Central memory CD8-positive, alpha-beta T cell (primary cell): ENCODE measurements around the gene SKIDA1.

Experiments used
- ATAC-seq: fragments of 150-1000 bp; cut with Tn5 transposase; replicated peaks from 2 replicates; pipeline ENCODE4 v1.10.0; 2022; ENCODE audit warnings: mild to moderate bottlenecking, moderate FRiP score, moderate number of reproducible peaks; ENCODE audit not compliant: poor library complexity, severe bottlenecking; ENCODE audit errors: extremely low read depth
- DNase-seq, 2 donors: peaks; one replicate each; pipeline ENCODE4 v3.0.0; 2021; ENCODE audit warnings: low spot score in 2 of 2
- H3K27ac Mint-ChIP-seq: one replicate; pipeline ENCODE4 v1.8.0; 2022; ENCODE audit warnings: low read depth, mild to moderate bottlenecking, moderate library complexity, mixed read lengths
- H3K27me3 Mint-ChIP-seq: one replicate; pipeline ENCODE4 v1.8.0; 2022; ENCODE audit warnings: mixed read lengths
- H3K36me3 Mint-ChIP-seq: one replicate; pipeline ENCODE4 v1.8.0; 2022; ENCODE audit warnings: mild to moderate bottlenecking, moderate library complexity, mixed read lengths; ENCODE audit not compliant: insufficient read depth
- H3K4me1 Mint-ChIP-seq: one replicate; pipeline ENCODE4 v1.8.0; 2022; ENCODE audit warnings: mixed read lengths
- H3K4me3 Mint-ChIP-seq: one replicate; pipeline ENCODE4 v1.8.0; 2022; ENCODE audit warnings: mild to moderate bottlenecking, moderate library complexity, mixed read lengths
- H3K9me3 Mint-ChIP-seq: one replicate; pipeline ENCODE4 v1.8.0; 2022; ENCODE audit warnings: mixed read lengths

The SKIDA1 gene

GRCh38 chr10:21526860-21527597 is 1.5 kb upstream of the SKIDA1 start:
- peaks cover 3% of the 10 kb centered on the region for H3K27me3 Mint-ChIP-seq
- peaks cover 24% of the 10 kb centered on the region for H3K4me1 Mint-ChIP-seq
- H3K9me3 Mint-ChIP-seq, result no peaks in the 10 kb centered on the region
- no peak for DNase-seq
- peak overlapping the region; percentile 81 for H3K4me3 Mint-ChIP-seq
- peaks cover 6% of the 10 kb centered on the region for H3K36me3 Mint-ChIP-seq
- H3K27ac Mint-ChIP-seq, result peak overlapping the region; percentile 97
- no peak for ATAC-seq

GRCh38 chr10:21526188-21526859 is 842 bp upstream of the SKIDA1 start:
- H3K27me3 Mint-ChIP-seq, result peaks cover 10% of the 10 kb centered on the region

GRCh38 chr10:21524526-21525366 is 736 bp downstream of the SKIDA1 start:
- no peak for ATAC-seq
- DNase-seq, result no peak
- H3K27me3 Mint-ChIP-seq, result peaks cover 25% of the 10 kb centered on the region
- H3K4me1 Mint-ChIP-seq, result peaks cover 37% of the 10 kb centered on the region
- H3K4me3 Mint-ChIP-seq, result peak overlapping the region; percentile 81
- H3K36me3 Mint-ChIP-seq, result peaks cover 6% of the 10 kb centered on the region
- H3K9me3 Mint-ChIP-seq, result no peaks in the 10 kb centered on the region
- peak overlapping the region; percentile 97 for H3K27ac Mint-ChIP-seq

More at GRCh38 chr10:21526188-21526859, 842 bp upstream of the SKIDA1 start:
- Mint-ChIP-seq H3K27ac (peak overlapping the region; percentile 97), H3K4me1 (peaks cover 24% of the 10 kb centered on the region), H3K36me3 (peaks cover 6% of the 10 kb centered on the region), H3K4me3 (peak overlapping the region; percentile 81), H3K9me3 (no peaks in the 10 kb centered on the region)
- peak; percentile 53 for ATAC-seq
- peak; percentile 23 to 41 for DNase-seq

- no peaks in the 10 kb centered on the region for H3K9me3 Mint-ChIP-seq
- H3K27ac Mint-ChIP-seq, result no peak overlapping the region
Measured at GRCh38 chr10:21524131-21524525, 1.4 kb downstream of the SKIDA1 start.

GRCh38 chr10:21523557-21524008 is 1.9 kb downstream of the SKIDA1 start:
- ATAC-seq (no peak), DNase-seq (no peak)
- Mint-ChIP-seq H3K27me3 (peaks cover 37% of the 10 kb centered on the region), H3K4me3 (no peak overlapping the region), H3K27ac (no peak overlapping the region), H3K4me1 (peaks cover 37% of the 10 kb centered on the region), H3K9me3 (no peaks in the 10 kb centered on the region), H3K36me3 (peaks cover 11% of the 10 kb centered on the region)

More at GRCh38 chr10:21524131-21524525, 1.4 kb downstream of the SKIDA1 start:
- DNase-seq, result no peak
- H3K4me3 Mint-ChIP-seq, result peak overlapping the region; percentile 81
- H3K4me1 Mint-ChIP-seq, result peaks cover 37% of the 10 kb centered on the region
- ATAC-seq, result no peak
- H3K36me3 Mint-ChIP-seq, result peaks cover 9% of the 10 kb centered on the region
- peaks cover 32% of the 10 kb centered on the region for H3K27me3 Mint-ChIP-seq

GRCh38 chr10:21522631-21523406 is 2.7 kb downstream of the SKIDA1 start:
- no peaks in the 10 kb centered on the region for H3K9me3 Mint-ChIP-seq
- no peak for ATAC-seq
- H3K36me3 Mint-ChIP-seq, result peaks cover 19% of the 10 kb centered on the region
- DNase-seq, result no peak
- H3K4me1 Mint-ChIP-seq, result peaks cover 45% of the 10 kb centered on the region
- H3K27ac Mint-ChIP-seq, result no peak overlapping the region
- H3K27me3 Mint-ChIP-seq, result peaks cover 45% of the 10 kb centered on the region
- no peak overlapping the region for H3K4me3 Mint-ChIP-seq

GRCh38 chr10:21521751-21522533 is 3.5 kb downstream of the SKIDA1 start:
- ATAC-seq (no peak), DNase-seq (no peak)
- H3K36me3 Mint-ChIP-seq, result peaks cover 22% of the 10 kb centered on the region
- H3K4me1 Mint-ChIP-seq, result peaks cover 44% of the 10 kb centered on the region
- no peak overlapping the region for H3K27ac Mint-ChIP-seq
- H3K4me3 Mint-ChIP-seq, result no peak overlapping the region
- H3K27me3 Mint-ChIP-seq, result peaks cover 51% of the 10 kb centered on the region
- H3K9me3 Mint-ChIP-seq, result no peaks in the 10 kb centered on the region

GRCh38 chr10:21520949-21521348 is 4.5 kb downstream of the SKIDA1 start:
- no peak overlapping the region for H3K27ac Mint-ChIP-seq

GRCh38 chr10:21520509-21520908 is 5.0 kb downstream of the SKIDA1 start:
- Mint-ChIP-seq H3K27ac (no peak overlapping the region), H3K27me3 (peaks cover 61% of the 10 kb centered on the region), H3K36me3 (peaks cover 19% of the 10 kb centered on the region), H3K4me3 (peak overlapping the region; percentile 60), H3K4me1 (peaks cover 38% of the 10 kb centered on the region), H3K9me3 (no peaks in the 10 kb centered on the region)
- no peak for ATAC-seq
- no peak for DNase-seq

More at GRCh38 chr10:21520949-21521348, 4.5 kb downstream of the SKIDA1 start:
- ATAC-seq (no peak), DNase-seq (no peak)
- Mint-ChIP-seq H3K4me3 (no peak overlapping the region), H3K4me1 (peaks cover 38% of the 10 kb centered on the region), H3K27me3 (peaks cover 57% of the 10 kb centered on the region), H3K36me3 (peaks cover 21% of the 10 kb centered on the region), H3K9me3 (no peaks in the 10 kb centered on the region)

- no peak for ATAC-seq
- Mint-ChIP-seq H3K27ac (no peak overlapping the region), H3K9me3 (no peaks in the 10 kb centered on the region), H3K4me3 (peak overlapping the region; percentile 60), H3K4me1 (peaks cover 33% of the 10 kb centered on the region), H3K27me3 (peaks cover 67% of the 10 kb centered on the region), H3K36me3 (peaks cover 17% of the 10 kb centered on the region)
- DNase-seq, result no peak
Measured at GRCh38 chr10:21519941-21520436, 5.5 kb downstream of the SKIDA1 start.

- ATAC-seq (no peak), DNase-seq (no peak)
- Mint-ChIP-seq H3K27ac (no peak overlapping the region), H3K9me3 (no peaks in the 10 kb centered on the region), H3K4me3 (peak overlapping the region; percentile 60), H3K27me3 (peaks cover 72% of the 10 kb centered on the region), H3K36me3 (peaks cover 17% of the 10 kb centered on the region), H3K4me1 (peaks cover 31% of the 10 kb centered on the region)
Measured at GRCh38 chr10:21519397-21519933, 6.0 kb downstream of the SKIDA1 start.
